A549 treated with DMSO at 1 μM for 4 hours (cell line): ENCODE data around the gene CREBZF. TPM values are rescaled to one million over a fixed set of nuclear protein-coding genes. Genes with fewer than 3 reads are reported as not detected.

Experiments
- total RNA-seq: library from RNA; stranded (reverse); fragments of 200-300 nt; extraction: Qiagen RNA extraction; gene quantifications from 5 replicates; pipeline ENCODE4 v1.2.3, GENCODE V29; 2022; ENCODE audit warnings: low read depth

Gene CREBZF
- total RNA-seq = 25.4 to 37.1 TPM (median 34.9 TPM) in 5 replicates

GRCh38 chr11:85664615-85665481, at the start of gene CREBZF:
Gene CREBZF (minus strand): TSS chr11:85665129. CDS start chr11:85664875, 254 bp downstream.

GRCh38 chr11:85685820-85686459, 21.0 kb upstream of the CREBZF start, which contains the start of gene CCDC89:
Gene CCDC89 (minus strand): TSS chr11:85686195. CDS start chr11:85686130, 65 bp downstream.

GRCh38 chr11:85647604-85648299, 17.2 kb downstream of the CREBZF start, which contains the start of gene TMEM126A:
Gene TMEM126A (plus strand): TSS chr11:85647967. CDS start chr11:85650256, 2,289 bp downstream.

GRCh38 chr11:85627998-85628770, 36.7 kb downstream of the CREBZF start, which contains the start of gene TMEM126B:
Gene TMEM126B (plus strand): TSS chr11:85628593. CDS start chr11:85628608, 15 bp downstream.

GRCh38 chr11:85627332-85627997, 37.5 kb downstream of the CREBZF start, which contains the start of gene DLG2:
Gene DLG2 (minus strand): TSS chr11:85627344.

Other genes with a start within 250 kb of the CREBZF start
- gene DLG2, start 37.8 kb downstream of the CREBZF start, total RNA-seq = 0.17 to 0.50 TPM (median 0.26 TPM) in 5 replicates
- 55.1 to 66.6 TPM (median 62.1 TPM) in 5 replicates for gene TMEM126B, start 36.5 kb downstream of the CREBZF start, total RNA-seq
- gene TMEM126A, start 17.2 kb downstream of the CREBZF start, total RNA-seq = 52.1 to 62.3 TPM (median 57.5 TPM) in 5 replicates
- not detected in 5 replicates for gene CCDC89, start 21.1 kb upstream of the CREBZF start, total RNA-seq
- 16.5 to 28.2 TPM (median 16.7 TPM) in 5 replicates for gene SYTL2, start 146.0 kb upstream of the CREBZF start, total RNA-seq
- gene CCDC83, start 190.3 kb upstream of the CREBZF start, total RNA-seq = not detected in 5 replicates